Cardiac fibroblast (primary cell): ENCODE results near the gene CENPN.

Experiments
- DNase-seq, 2 donors: peaks; one replicate each; pipeline versions ENCODE4 v3.0.0 to v3.0.0-alpha.2; 2010; ENCODE audit warnings: low read depth in 2 of 2
- H3K4me3 ChIP-seq, 2 donors: replicated peaks in 1 of 2; 1 replicate in 1 of 2; 2 replicates in 1 of 2; pipeline ENCODE4 v1.5.1; 2011; ENCODE audit warnings: low read depth in 2 of 2, low read length in 2 of 2, mild to moderate bottlenecking in 2 of 2, moderate library complexity in 1 of 2
- CTCF ChIP-seq: IDR thresholded peaks from one replicate; pipeline ENCODE4 v1.5.1; 2011; ENCODE audit warnings: low read depth, mild to moderate bottlenecking, low read length, inconsistent platforms

Gene CENPN

GRCh38 chr16:80982646-80983045 is 24.4 kb upstream of the CENPN start:
- TF ChIP-seq CTCF, result no peak
- H3K4me3 ChIP-seq, result no peak overlapping the region
- DNase-seq, result no peak

GRCh38 chr16:80984124-80984892 is 22.7 kb upstream of the CENPN start:
- TF ChIP-seq CTCF, result no peak
- no peak overlapping the region for H3K4me3 ChIP-seq
- DNase-seq, result no peak

DNA sequence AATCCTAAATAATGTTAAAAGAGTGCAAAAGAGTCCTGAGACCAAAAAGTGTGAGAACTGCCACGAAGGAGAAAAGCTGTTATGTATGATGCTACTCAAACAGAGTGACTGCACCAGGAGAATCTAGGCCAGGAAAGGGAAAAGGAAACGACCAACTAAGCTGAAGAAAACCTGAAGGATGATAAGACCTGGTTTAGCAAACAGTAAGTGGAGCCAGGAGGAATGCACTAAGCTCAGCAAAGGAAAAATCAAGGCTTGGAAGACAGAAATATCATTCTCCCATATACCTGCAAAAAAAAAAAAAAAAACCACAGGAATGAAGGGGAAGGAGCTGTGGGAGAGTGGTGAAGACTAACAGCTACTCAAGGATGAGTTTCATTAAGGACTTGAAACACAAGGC is 21.4 kb upstream of the CENPN start:
- H3K4me3 ChIP-seq, result no peak overlapping the region
- TF ChIP-seq CTCF, result no peak
- no peak for DNase-seq

DNA sequence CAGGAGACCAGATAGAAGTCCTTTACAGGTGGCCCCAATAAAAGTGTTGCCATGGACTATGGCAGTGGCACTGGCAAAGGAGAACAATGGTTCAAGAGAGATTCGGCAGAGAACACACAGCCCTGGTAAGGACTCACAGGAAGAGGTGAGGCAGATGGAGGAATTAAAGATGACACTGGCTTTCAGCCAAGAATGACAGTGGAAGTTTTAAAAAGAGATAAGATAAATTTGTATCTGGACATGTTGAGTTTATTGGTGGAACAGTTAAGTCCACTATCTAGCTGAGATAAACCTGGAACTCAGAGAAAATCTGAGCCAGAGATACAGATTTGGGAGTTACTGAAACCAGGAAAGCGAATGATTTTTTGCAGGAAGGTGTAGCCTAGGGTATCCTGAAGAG is 20.5 kb upstream of the CENPN start:
- TF ChIP-seq CTCF, result no peak
- no peak for DNase-seq
- no peak overlapping the region for H3K4me3 ChIP-seq

DNA sequence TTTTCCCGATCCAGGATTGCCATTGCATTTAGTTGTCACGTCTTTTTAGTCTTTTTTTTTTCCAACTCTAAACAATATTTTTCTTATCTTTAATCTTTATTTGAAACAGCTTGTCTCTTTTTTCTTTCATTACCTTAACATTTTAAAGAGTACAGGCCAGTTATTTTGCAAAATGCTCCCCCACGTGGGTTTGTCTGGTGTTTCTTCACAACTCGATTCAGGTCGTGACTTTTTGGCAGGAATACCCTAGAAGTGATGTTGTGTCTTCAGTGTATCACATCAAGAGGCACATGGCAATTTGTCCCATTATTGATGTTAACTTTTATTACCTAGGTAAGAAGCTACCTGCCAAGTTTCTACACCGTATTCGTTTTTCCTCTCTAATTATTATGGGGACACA is 18.3 kb upstream of the CENPN start:
- no peak overlapping the region for H3K4me3 ChIP-seq
- DNase-seq, result no peak
- TF ChIP-seq CTCF, result no peak

DNA sequence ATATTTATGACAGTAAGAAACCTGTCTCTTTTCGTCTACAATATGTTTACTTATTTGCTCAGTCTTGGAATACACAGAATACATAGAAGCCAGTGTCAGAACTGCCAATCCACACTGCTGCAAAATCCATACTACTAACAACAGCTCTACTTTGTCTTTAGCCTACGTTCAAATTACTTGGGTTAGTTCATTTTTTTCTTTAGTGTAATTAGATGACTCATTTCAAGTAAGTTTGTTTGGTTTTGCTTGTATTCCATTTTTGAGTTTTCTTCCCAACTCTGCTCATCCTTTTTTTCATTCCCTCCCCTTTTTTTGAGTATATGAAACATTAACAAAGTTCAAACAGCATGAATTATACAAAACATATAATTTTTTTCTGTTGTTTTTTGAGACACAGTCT is 17.2 kb upstream of the CENPN start:
- H3K4me3 ChIP-seq, result no peak overlapping the region
- no peak for DNase-seq
- no peak for TF ChIP-seq CTCF

DNA sequence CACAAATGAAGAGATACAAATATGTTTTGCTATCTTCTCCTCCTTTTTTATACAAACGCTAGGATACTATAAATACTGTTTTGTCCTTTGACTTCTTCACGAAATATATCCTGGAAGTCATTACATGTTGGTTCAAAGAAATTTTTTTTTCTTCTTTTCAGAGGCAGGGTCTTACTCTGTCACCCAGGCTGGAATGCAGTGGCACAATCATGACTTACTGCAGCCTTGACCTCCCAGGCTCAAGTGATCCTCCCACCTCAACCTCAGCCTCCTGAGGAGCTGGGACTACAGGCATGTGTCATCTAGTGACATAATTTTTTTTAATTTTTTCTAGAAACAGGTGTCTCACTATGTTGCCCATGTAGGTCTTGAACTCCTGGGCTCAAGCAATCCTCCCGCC is 16.4 kb upstream of the CENPN start:
- no peak overlapping the region for H3K4me3 ChIP-seq
- DNase-seq, result no peak
- TF ChIP-seq CTCF, result no peak
